Measurements from ENCODE around the gene ATOH8.

- no peak for TF ChIP-seq CTCF (IDR thresholded peaks at IDR 0.05)
- TF ChIP-seq POLR2A (IDR thresholded peaks at IDR 0.05), result no peak
These were observed 4.8 kb downstream of the ATOH8 start for GRCh38 chr2:85758361-85759256.
